ENCODE results near the gene PCNT. TPM values are rescaled to one million over a fixed set of nuclear protein-coding genes. Genes with fewer than 3 reads are reported as not detected.

The PCNT gene
- total and polyA plus RNA-seq, 2 of the 8 experiments (the other 6 are each of a cell fraction or from before 2014, with no cell fraction given) = 9.9 to 45.1 TPM

DNA sequence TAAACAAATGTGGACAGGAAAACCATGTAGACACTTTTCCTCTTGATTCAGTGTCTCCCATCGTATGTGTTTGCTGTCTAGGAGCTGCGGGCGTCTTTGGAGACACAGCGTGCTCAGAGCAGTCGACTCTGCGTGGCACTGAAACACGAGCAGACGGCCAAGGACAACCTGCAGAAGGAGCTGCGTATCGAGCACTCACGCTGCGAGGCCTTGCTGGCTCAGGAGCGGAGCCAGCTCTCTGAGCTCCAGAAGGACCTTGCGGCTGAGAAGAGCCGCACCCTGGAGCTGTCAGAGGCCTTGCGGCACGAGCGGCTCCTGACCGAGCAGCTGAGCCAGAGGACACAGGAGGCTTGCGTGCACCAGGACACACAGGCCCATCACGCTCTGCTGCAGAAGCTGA is 107.5 kb downstream of the PCNT start:
- Histone ChIP-seq H3K4me2 (ENCODE audit: insufficient read depth in 1 of 2, low read depth in 2 of 2, low read length in 2 of 2) (no peak overlapping the region), H4K8ac (ENCODE audit: extremely low read depth, insufficient read depth, low read length) (no peak overlapping the region), H3K56ac (replicated peaks; ENCODE audit: insufficient read length, low read depth, low read length) (no peak overlapping the region), H3K18ac (ENCODE audit: extremely low read depth, low read length) (no peak overlapping the region), H2BK12ac (ENCODE audit: low read depth, low read length) (no peak overlapping the region), H3K27me3 (replicated peaks in 1 of 4; ENCODE audit: control insufficient read depth in 3 of 4, extremely low read depth in 1 of 4, insufficient read depth in 3 of 4, low read length in 3 of 4) (no peaks in the 10 kb centered on the region), H3K27ac (ENCODE audit: low read depth, low read length) (no peak overlapping the region; the same call in 1 of the 2 replicates), H2AK5ac (ENCODE audit: low read depth, low read length) (no peak overlapping the region), H3K4me1 (replicated peaks in 1 of 4; ENCODE audit: control insufficient read depth in 3 of 4, insufficient read depth in 4 of 4, low read length in 3 of 4) (no peaks in the 10 kb centered on the region), H3K9me3 (ENCODE audit: insufficient read depth in 2 of 2, low read depth in 1 of 2, low read length in 1 of 2) (no peaks in the 10 kb centered on the region), H2AFZ (ENCODE audit: low read length) (no peak overlapping the region), H3K36me3 (ENCODE audit: control insufficient read depth in 2 of 4, insufficient read depth in 4 of 4, low read length in 3 of 4) (peaks cover 12 to 52% (median 22%) of the 10 kb centered on the region in 4 experiments), H2BK20ac (ENCODE audit: low read length) (no peak overlapping the region), H2BK120ac (replicated peaks; ENCODE audit: low read depth, low read length) (no peak overlapping the region), H3K79me1 (ENCODE audit: low read depth, low read length) (peaks cover 2% of the 10 kb centered on the region; the same call in 1 of the 2 replicates), H3K4ac (replicated peaks; ENCODE audit: insufficient read length, low read depth, low read length) (no peak overlapping the region), H3K4me3 (ENCODE audit: extremely low read depth in 1 of 4, insufficient read depth in 2 of 4, low read depth in 3 of 4, low read length in 4 of 4) (no peak overlapping the region), H2BK15ac (ENCODE audit: low read length) (no peak overlapping the region), H3K14ac (ENCODE audit: insufficient read length) (no peak overlapping the region), H3K9ac (replicated peaks in 1 of 4; ENCODE audit: extremely low read depth in 1 of 4, low read depth in 3 of 4, low read length in 3 of 4) (no peak overlapping the region), H3K79me2 (ENCODE audit: control insufficient read depth in 1 of 2, insufficient read depth in 2 of 2, low read length in 2 of 2) (no peaks in the 10 kb centered on the region), H3K23ac (ENCODE audit: insufficient read length) (no peak overlapping the region), H4K91ac (replicated peaks; ENCODE audit: insufficient read length, low read length) (no peak overlapping the region), H4K20me1 (replicated peaks in 1 of 2; ENCODE audit: control insufficient read depth in 1 of 2, insufficient read depth in 2 of 2, low read length in 2 of 2) (peaks cover 0 to 6% of the 10 kb centered on the region in 2 experiments), H4K5ac (ENCODE audit: insufficient read length, low read depth, low read length) (no peak overlapping the region), H3K23me2 (ENCODE audit: low read depth, low read length) (no peaks in the 10 kb centered on the region), H2BK5ac (ENCODE audit: low read depth, low read length) (no peak overlapping the region)
- DNase-seq (ENCODE audit: low read depth in 1 of 2, low spot score in 2 of 2) (no peak), FAIRE-seq (no peak)
- TF ChIP-seq JUND (IDR thresholded peaks at IDR 0.05; ENCODE audit: low read length) (no peak), BCL11A (IDR thresholded peaks at IDR 0.05; ENCODE audit: low read depth in 2 of 2, low read length in 2 of 2) (no peak), FOSL1 (IDR thresholded peaks at IDR 0.05; ENCODE audit: insufficient read depth, low read depth, low read length) (no peak), KDM1A (IDR thresholded peaks at IDR 0.05; ENCODE audit: borderline replicate concordance, low read length) (no peak), GABPA (IDR thresholded peaks at IDR 0.05; ENCODE audit: borderline replicate concordance, insufficient read depth, low read length) (no peak), EGR1 (IDR thresholded peaks at IDR 0.05; ENCODE audit: borderline replicate concordance, low read depth, low read length) (no peak), PHF8 (conservative IDR thresholded peaks at IDR 0.05; ENCODE audit: low read depth, low read length) (no peak), HDAC2 (IDR thresholded peaks at IDR 0.05; ENCODE audit: borderline replicate concordance in 1 of 2, low read depth in 2 of 2, low read length in 2 of 2) (no peak)
- CTCF ChIA-PET (ENCODE audit: partially characterized antibody) = interaction anchor here (1.2 kb wide), 1 partner anchor 11 kb away, joined by 3 read pairs; no protein-coding TSS in a partner anchor
- 91% methylated on average over 21 of the region's 21 CpGs; no CpG with 5 or more reads in 1 of the 2 experiments for WGBS, 2 experiments (ENCODE audit: extremely low coverage in 1 of 2, insufficient coverage in 1 of 2, insufficient read length in 1 of 2, insufficient replicate concordance in 2 of 2, low coverage in 1 of 2, low lambda C conversion rate in 2 of 2, missing lambda C conversion rate in 1 of 2)
- POLR2A ChIA-PET (ENCODE audit: partially characterized antibody) = interaction anchor here (0.8 to 1.3 kb wide), 3 partner anchors 12 to 131 kb away, joined by 3 to 7 read pairs (median 4); no protein-coding TSS in a partner anchor
